GM18505 (cell line): ENCODE data around the gene IER5L.
A peak's percentile ranks its signal among the peaks of the same experiment; 100 is the strongest.

Source experiments
- ATAC-seq: cut with Tn5 transposase; IDR thresholded peaks from one replicate; pipeline ENCODE4 v1.9.1; 2021; ENCODE audit not compliant: unreplicated experiment
- POLR2A ChIP-seq: IDR thresholded peaks from 4 replicates; pipeline ENCODE4 v1.6.1; 2011; ENCODE audit warnings: borderline replicate concordance; ENCODE audit not compliant: insufficient read depth, insufficient read length; ENCODE audit errors: extremely low read depth

Gene IER5L

DNA sequence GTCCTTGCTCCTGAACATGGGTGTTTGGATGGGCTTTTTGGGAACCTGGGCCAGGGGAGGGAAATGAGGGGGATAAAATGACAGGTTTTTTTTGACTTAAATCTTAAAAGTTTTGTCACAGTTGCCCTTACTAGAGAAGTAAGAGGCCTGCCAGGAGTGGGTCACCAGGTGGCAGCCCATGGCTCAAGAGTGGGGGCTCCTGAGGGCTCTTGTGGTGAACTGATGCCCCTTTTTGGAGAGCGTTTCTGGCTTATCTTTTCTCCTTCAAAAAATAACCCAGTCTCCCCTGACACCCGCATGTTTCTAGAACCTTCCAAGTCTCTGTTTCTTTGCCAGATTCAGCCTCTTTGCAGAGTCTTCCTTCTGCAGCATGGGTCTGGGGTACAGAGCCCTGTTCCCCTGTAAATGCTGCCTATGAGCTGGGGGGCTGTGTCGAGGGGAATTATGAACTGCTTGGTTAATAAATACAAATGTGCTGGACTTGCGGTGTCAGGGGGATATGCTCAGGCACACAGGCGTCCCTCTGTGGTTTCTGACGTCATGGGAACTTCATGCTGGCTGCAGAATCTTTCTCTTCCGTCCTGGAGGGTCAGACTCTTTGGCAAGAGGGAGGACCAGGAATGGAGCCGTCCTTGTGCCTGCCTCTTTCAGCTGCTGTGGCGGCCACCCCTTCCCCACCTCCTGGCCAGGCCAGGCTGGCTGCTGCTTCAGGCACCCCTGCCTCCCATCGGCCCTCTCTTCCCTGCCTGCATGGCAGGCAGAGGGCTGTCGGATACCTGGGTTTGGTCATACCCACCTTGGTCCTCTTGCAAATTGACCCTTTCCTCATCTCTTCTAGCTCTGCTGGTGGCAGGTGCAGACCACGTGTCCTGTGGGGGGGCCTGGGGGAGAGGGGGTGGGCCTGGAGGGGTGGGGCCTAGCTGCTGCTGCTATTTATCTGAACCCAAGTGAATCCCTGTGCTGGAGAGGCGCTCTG, 36.7 kb downstream of the IER5L start:
- peak; percentile 35 for TF ChIP-seq POLR2A
- no peak for ATAC-seq

DNA sequence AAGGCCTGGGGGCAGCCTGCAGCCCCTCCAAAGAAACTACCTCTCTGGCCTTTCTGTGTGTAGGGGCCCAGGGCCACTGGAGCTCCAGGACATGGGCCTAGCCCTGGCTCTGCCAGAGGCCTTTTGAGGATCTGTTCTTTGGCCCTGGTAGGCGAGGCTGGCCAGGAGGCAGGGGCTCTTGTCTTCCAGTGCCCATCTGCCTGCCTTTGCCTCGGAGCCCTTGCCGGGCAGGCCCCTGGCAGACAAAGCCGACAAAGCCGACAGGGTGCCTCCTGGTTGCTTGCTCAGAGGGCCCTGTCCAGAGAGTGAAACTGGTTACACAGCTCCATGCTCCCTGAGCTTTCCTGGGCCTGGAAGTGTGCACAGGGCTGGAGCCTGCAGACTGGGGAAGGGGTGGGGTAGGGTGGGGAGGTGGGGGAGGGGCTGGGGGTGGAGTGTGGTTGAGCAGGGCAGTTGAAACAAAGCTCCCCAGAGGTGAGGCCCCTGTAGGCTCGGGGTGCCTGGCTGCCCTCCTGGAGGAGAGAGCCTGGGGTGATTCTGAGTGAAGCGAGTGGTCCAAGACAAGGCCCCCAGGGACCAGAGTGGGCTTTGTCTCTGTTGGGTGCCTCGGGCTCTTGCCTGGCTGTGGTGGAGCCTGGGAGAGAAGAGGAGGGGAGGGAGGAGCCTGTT, 37.5 kb downstream of the IER5L start:
- peak; percentile 19 for ATAC-seq
- no peak for TF ChIP-seq POLR2A

DNA sequence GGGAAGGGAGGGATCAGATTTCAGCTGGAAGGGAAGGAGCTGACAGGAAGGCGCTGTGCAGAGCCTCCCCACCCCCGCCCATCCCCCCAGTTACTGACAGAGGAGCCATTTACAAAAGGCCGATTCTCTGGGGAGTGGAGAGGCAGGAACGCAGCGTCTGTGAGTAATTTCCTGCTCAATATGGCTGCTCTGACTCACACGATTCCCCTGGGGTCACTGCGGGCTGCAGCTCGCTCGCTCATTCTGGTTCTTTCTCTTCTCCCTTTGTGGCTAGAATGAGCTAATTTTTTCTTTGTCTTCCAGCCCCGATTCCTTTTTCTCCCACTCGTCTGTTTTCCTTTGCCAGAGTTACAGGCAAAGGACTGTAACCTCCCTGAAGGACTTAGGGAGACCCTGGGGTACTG, 38.1 kb downstream of the IER5L start:
- ATAC-seq: peak; percentile 43
- TF ChIP-seq POLR2A: peak; percentile 44

DNA sequence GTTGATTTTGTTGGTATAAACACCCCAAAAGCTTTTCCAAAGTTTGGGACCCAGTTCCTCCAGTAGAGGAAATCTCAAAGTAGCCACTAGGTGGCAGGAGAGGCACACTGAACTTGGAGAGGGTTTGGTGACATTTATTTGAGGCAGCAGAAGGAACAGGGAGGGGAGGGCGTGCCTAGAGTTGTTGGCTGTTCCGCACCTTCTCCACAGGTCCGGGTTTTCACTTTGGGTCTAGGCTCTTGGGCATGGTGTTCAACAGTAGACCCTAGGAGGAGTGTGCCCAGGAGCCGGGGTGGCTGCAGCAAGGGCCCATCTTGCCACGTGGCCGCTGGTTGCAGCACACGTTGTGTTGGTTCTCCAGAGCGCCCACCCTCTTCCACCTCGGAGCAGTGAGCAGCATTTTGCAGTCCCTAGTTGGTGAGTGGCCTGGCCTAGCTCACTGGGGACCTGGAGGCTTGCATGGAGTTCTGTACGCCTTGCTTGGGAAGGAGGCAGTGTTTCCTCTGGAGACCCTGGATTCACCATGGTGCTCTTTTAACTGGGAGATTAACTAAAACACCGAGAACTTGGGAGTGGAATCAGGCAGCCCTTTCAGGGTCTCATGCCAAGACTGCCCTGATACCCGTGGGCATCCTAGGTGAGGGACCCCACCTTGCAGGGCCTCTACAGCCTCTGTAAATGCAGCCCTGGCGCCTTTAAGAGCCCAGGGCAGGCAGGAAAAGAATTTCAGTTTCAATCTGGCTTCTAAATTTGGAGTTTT, 38.6 kb downstream of the IER5L start:
- no peak for TF ChIP-seq POLR2A
- ATAC-seq: no peak

DNA sequence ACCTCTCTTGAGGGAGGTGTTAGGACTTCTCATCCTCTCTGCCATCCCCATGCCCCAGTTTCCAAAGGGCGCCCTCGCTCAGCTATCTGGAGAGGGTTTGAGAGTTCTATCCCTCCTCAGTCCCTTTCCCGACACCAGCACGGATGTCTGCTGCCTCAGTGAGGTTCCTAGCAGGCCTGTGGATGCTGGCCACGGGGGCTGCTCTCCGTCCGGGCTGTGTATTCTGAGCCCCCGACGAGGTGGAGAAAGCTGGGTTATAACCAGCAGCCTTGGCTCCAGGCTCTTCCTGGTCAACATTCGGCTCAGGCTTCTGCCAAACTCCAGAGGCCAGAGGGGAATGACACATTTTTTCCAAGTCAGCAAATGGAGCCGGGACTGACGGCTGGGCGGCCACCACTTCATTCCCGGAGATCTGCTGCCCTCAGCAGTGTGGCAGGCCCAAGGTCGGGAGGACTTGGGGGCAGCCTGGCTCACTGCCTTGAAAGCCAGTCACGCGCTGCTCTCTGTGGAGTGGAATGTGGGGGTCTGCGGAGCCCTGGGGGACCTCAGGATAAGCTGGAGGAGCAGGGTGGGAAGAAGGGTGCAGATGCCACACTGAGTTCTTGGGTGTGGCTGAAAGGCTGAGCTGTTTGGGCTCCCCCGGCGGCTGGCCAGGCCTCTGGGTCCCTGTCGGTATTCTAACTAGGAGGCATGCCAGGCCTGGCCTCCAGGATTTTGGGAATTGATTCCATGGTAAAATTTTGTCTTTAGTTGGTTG, 39.4 kb downstream of the IER5L start:
- no peak for ATAC-seq
- TF ChIP-seq POLR2A: no peak

DNA sequence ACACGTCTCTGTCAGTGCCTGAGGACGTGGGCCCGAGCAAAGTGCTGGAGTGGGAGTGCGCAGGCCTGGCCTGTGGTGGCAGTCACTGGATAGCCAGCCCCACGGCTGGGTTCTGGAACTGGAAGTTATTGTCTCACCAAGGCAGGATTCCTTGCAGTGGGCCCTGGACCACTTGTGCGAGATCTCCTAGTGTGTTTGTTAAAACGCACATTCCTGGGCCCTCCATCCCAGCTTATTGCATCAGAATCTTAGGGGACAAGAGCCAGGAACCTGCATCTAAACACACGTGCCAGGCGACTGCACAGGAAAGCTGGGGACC, 40.0 kb downstream of the IER5L start:
- no peak for TF ChIP-seq POLR2A
- ATAC-seq: no peak

DNA sequence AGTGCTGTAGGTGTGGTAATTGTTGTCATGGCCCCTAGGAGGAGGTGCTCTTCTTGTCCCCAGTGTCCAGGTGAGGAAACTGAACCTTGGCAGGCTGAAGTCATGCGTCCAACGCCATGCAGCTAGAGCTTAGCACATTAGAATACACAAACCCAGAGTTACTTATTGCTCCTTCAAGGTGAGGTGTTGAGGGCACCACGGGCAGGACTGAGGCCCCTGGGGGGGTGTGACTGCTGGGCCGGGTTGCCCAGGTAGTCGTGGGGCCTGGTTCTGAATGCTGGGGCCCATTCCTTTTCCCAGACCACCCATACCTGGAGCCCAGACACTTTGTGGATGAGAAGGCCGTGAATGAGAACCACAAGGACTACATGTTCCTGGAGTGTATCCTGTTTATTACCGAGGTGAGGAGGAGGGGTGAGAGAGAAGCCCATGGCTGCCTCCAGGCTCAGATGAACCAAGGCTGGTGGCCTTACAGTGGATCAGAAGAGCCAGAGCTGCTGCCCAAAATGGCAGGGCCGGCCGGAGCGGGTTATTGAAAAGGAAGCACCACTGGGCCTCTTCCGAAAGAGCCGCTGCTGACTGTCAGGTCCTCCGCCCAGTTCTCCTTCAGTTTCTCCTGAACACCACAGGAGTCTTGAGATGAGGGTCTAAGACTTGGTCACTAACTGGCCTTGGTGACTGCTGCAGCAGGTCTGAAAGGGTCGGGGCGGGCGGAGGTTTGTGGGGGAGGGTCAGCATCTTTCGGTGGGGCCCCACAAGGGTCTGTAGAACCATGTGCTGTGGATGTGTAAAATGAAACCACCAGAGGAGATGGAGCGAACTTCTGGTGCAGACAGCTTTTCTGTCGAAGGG, 40.5 kb downstream of the IER5L start:
- no peak for ATAC-seq

DNA sequence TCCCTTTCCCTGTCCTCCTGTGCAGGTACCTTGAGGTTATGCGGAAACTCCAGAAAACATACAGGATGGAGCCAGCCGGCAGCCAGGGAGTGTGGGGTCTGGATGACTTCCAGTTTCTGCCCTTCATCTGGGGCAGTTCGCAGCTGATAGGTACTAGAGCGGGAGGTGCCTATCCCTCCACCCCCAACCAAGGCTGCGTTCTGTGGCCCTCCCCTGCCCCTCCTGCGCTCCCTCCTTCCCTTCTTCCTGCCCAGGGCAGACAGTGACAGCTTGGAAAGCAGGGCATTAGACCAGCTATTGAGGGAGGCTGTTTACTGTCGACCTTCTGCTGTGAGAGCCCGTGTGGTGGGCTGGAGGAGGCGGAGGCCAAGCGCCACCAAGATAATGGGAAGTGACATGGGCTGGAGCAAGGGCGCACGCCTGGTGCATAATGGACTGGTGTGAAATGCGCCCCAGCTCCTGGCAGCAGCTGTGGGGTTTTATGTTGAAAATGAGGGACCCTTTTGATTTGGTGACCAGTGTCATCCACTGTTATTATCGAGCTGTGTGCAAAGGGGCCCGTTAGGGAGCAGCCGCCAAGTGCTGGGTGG, 41.5 kb downstream of the IER5L start:
- TF ChIP-seq POLR2A: no peak
- no peak for ATAC-seq

More for the DNA sequence above, 40.5 kb downstream of the IER5L start:
- TF ChIP-seq POLR2A: no peak

DNA sequence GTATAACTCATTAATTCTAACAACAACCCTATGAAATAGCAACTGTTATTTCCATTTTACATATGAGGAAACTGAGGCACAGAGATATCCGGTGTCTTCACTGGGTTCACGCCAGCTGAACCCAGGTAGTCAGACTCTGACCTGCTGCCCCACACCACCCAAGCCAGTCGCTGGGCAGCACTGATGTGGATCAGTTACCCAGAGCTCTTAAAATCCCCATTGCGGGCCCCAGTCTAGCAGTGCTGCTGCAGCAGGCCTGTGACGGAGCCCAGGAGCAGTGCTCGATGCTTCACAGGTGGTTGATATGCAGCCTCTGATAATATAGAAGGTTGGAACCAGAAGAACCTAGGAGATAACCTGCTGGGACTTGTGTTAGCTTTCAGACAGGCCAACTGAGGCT, 42.6 kb downstream of the IER5L start:
- TF ChIP-seq POLR2A: no peak
- ATAC-seq: no peak

DNA sequence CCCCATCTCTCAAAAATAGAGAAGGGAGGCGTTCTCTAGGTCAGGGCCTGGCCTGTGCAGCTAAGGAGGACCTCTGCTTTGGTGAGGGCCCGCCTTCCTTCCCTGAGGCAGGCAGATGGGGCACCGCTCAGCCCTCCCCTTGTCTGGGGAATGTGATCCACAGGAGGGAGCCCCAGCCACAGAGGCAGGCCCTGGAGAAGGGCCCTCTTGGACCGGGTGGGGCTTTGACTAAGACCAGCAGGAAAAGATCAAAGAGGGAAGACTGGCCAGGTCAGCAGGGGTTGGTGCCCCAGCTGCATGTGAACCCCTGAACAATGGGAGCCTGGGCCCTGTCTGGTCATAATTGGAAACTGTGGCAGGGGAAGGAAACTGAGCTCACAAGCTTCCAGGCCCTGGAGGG, 45.0 kb downstream of the IER5L start:
- TF ChIP-seq POLR2A: no peak
- no peak for ATAC-seq

DNA sequence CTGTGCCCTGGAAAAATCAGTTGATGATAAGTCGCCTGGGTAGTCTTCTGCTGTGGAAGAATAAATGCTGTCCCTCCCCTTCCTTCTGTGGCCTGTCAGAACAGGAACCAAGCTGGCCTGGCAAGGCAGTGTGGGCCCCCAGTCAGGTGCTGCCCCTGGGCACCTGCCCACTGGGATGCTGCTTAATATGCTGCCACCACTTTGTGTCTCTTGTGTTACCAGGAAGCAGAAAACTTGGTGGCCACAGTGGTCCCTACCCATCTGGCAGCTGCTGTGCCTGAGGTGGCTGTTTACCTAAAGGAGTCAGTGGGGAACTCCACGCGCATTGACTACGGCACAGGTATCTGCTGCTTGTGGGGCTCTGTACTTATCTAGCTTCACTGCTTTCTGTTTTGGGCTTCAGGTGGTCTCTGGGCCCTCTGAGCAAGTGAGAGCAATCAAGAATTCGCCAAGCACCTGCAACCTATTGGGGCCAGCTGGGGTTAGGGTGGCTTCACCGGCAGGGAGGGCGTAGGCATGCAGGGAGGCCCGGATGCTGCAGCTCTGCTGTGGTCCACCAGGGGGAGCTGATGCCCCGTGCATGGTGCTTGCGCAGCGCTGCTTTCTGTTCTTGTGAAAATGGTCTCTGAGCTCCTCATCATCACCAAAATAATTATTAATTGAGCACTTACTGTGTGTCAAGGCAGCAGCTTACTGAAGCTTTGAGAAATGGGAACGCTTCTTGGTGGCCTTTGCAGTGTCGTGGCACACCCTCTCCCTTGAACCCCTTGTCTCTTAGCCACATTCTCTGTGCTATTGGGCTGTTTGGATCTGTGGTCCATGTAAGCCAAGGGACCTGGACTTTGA, 46.5 kb downstream of the IER5L start:
- ATAC-seq: no peak

More for the DNA sequence above, 46.5 kb downstream of the IER5L start:
- no peak for TF ChIP-seq POLR2A
